AG10803 (cell line): ENCODE measurements around the gene FER1L5.
"Not testable (repeated sequence)": the region's sequence is repeated elsewhere in the genome, so short reads cannot be mapped to it uniquely, and the experiment has no call there.

Experiments used
- DNase-seq: peaks from one replicate; pipeline ENCODE4 v3.0.0; 2010; ENCODE audit warnings: low read depth
- H3K4me3 ChIP-seq: 2 replicates; pipeline ENCODE4 v1.5.1; 2011; ENCODE audit warnings: mild to moderate bottlenecking, low read length, control low read depth
- CTCF ChIP-seq: conservative IDR thresholded peaks from 2 replicates; pipeline ENCODE4 v1.5.1; 2011; ENCODE audit warnings: mild to moderate bottlenecking, low read length, control low read depth, inconsistent platforms

FER1L5 gene

GRCh38 chr2:96649342-96649741 is 6.8 kb downstream of the FER1L5 start:
- no peak for DNase-seq
- no peak for TF ChIP-seq CTCF
- no peak overlapping the region for H3K4me3 ChIP-seq

- DNase-seq, result no peak
- no peak for TF ChIP-seq CTCF
- H3K4me3 ChIP-seq, result no peak overlapping the region
Observed at GRCh38 chr2:96651793-96652192, 9.2 kb downstream of the FER1L5 start.

- not testable (repeated sequence) for DNase-seq, H3K4me3 ChIP-seq
Observed at GRCh38 chr2:96654791-96655190, 12.2 kb downstream of the FER1L5 start.

GRCh38 chr2:96655526-96655925 is 13.0 kb downstream of the FER1L5 start:
- H3K4me3 ChIP-seq, result no peak overlapping the region
- no peak for TF ChIP-seq CTCF
- DNase-seq, result no peak

GRCh38 chr2:96656540-96656939 is 14.0 kb downstream of the FER1L5 start:
- no peak for DNase-seq
- no peak for TF ChIP-seq CTCF
- no peak overlapping the region for H3K4me3 ChIP-seq

- no peak for TF ChIP-seq CTCF
- DNase-seq, result no peak
- no peak overlapping the region for H3K4me3 ChIP-seq
Observed at GRCh38 chr2:96661324-96661723, 18.8 kb downstream of the FER1L5 start.

GRCh38 chr2:96662360-96662759 is 19.8 kb downstream of the FER1L5 start:
- DNase-seq, result no peak
- TF ChIP-seq CTCF, result no peak
- H3K4me3 ChIP-seq, result no peak overlapping the region

GRCh38 chr2:96663177-96663576 is 20.6 kb downstream of the FER1L5 start:
- TF ChIP-seq CTCF, result no peak
- no peak overlapping the region for H3K4me3 ChIP-seq
- no peak for DNase-seq
